H54 (cell line): ENCODE data around the gene METRN.
A peak's percentile ranks its signal among the peaks of the same experiment; 100 is the strongest.

ENCODE experiments used
- DNase-seq: peaks from one replicate; pipeline ENCODE4 v3.0.0; 2011; ENCODE audit warnings: low spot score, mixed read lengths; ENCODE audit not compliant: insufficient read length
- FAIRE-seq: peaks from 3 replicates; lab custom pipeline; 2011; peaks lifted over from hg19 to GRCh38; lab: Jason Lieb, UNC
- POLR2A ChIP-seq: IDR thresholded peaks from 2 replicates; pipeline ENCODE4 v1.6.1; 2011; ENCODE audit warnings: low read depth, mild to moderate bottlenecking, low read length

The METRN gene

DNA sequence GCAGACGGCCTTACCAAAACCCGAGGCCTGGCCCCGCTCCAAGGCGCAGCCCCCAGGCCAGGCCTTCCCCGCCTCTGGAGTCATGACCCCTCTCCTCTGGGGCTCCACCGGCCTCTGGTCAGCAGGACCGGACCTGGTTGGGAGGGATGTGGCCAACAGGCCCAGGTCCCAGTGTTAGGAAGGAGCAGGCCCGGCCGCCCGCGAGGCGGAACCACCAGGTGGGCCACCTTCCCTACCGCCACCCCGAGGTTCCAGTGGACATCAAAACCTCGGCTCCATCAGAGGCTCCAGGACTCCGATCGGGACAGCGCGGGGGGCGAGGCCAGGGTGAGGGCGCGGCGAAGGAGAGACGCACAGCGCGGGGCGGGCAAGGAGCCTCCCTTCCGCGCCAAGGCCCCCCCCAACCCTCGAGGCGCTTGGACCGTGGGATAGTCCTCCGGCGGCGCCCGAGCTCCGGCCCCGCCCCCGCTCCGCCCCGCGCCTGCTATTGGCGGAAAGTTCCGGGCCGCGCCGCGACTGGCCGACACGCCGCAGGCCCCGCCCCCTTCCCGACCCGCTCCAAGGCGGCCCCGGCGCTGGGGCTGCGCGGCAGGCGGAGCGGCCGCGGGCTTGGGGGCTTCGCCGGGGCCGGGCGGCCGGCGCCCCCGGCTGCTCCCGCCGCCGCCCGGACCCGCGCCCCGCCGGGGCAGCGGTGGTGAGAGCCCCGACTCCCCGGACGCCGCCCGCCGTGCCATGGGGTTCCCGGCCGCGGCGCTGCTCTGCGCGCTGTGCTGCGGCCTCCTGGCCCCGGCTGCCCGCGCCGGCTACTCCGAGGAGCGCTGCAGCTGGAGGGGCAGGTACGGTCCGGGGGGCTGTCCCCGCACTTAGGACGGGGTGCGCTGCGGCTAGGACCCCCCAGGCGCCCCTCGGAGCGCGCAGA, at the start of gene METRN:
METRN (plus strand) TSS at position 561 of the 919 bp plus-strand sequence; CDS start at position 733, 172 bp downstream.
- DNase-seq (peak; percentile 93), FAIRE-seq (no peak)
- TF ChIP-seq POLR2A: 0 out of 2 replicates have a peak, but pooled peaks have one; percentile 16

GRCh38 chr16:666572-666971, 48.3 kb upstream of the METRN start:
- FAIRE-seq (no peak), DNase-seq (no peak)
- TF ChIP-seq POLR2A: no peak

GRCh38 chr16:667113-667779, 47.7 kb upstream of the METRN start:
- DNase-seq: no peak
- no peak for TF ChIP-seq POLR2A
- FAIRE-seq: no peak

GRCh38 chr16:667780-668518, 47.0 kb upstream of the METRN start, which contains the start of gene RHOT2:
TSS of gene RHOT2 (plus strand) at chr16:668132. CDS start at chr16:668200, 68 bp downstream.
- DNase-seq: peak; percentile 95
- FAIRE-seq: no peak
- TF ChIP-seq POLR2A: peak; percentile 81

DNA sequence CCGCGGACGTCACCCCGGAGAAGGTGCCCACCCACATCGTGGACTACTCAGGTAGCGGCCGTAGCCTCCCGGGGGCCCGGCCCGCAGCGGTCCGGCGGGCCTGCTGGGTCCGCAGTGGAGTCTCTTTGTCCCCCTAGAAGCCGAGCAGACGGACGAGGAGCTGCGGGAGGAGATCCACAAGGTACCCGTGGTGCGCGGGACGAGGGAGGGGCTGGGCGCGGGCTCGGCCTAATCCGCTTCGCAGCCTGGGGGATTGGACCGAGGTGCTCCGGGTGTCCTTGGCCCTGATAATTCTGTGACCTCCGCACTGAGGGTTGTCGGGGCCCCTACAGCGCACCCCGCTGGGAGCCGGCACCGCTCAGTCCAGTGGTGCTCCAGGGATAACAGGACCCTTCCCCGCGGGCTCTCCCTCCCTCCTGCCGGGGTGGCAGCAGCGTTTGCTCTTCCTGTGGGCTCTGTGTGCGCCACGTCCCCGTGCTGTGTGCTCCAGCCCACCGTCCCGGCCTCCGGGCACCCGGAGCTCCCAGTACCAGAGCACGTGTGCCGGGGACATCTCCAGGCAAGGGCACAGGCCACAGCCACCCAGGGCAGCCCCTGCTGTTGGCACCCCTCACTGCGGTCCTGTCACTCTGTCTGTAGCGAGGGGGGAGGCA, 46.3 kb upstream of the METRN start:
- no peak for TF ChIP-seq POLR2A
- DNase-seq: no peak
- no peak for FAIRE-seq

DNA sequence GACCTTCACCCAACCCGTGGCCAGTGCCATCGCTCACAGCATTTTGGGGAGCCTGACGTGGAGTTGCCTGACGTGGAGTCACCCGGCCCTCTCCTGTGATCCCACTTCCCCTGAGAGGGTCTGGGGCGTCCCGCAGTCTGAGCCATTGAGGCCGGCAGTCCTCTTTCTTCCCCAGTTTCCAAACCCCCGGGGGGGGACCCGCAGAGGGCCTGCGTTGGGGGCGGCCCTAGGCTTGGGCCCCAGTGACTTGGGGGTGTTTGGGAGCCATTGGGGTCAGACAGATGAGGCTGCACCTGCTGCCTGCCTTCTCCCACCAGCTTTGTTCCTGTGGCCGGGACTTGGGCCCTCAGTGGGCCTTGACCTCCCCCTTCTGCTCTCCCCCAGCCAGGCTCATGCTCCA, 45.3 kb upstream of the METRN start:
- DNase-seq (no peak), FAIRE-seq (no peak)
- no peak for TF ChIP-seq POLR2A

DNA sequence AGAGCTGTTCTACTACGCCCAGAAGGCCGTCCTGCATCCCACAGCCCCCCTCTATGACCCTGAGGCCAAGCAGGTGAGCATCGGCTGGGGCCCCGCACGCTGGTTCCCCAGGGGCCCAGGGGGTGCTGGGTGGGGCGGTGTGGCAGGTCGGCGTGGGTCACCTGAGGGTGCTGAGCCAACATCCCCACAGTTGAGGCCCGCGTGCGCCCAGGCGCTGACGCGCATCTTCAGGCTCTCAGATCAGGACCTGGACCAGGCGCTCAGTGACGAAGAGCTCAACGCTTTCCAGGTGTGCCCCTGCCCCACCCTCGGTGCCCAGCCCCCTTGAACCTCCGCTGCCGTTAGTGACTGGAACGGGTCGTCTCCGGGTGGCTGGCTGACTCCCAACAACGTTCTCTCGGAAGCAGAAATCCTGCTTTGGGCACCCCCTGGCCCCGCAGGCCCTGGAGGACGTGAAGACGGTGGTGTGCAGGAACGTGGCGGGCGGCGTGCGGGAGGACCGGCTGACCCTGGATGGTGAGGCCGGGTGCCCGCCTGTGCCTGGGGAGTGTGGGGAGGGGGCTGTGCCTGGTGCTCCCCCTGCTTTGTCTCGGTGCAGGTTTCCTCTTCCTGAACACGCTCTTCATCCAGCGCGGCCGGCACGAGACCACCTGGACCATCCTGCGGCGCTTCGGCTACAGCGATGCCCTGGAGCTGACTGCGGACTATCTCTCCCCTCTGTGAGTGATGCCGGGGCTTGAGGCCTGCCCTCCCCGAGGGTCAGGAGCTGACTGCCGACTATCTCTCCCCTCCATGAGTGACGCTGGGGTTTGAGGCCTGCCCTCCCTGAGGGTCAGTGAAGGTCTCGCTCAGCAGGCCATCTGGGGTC, 44.2 kb upstream of the METRN start:
- no peak for TF ChIP-seq POLR2A
- FAIRE-seq: no peak
- no peak for DNase-seq

- no peak for DNase-seq
- no peak for FAIRE-seq
- no peak for TF ChIP-seq POLR2A
Measured at GRCh38 chr16:671353-672131, 43.4 kb upstream of the METRN start.

GRCh38 chr16:672371-672770, 42.5 kb upstream of the METRN start:
- FAIRE-seq: no peak
- TF ChIP-seq POLR2A: no peak
- DNase-seq: no peak

DNA sequence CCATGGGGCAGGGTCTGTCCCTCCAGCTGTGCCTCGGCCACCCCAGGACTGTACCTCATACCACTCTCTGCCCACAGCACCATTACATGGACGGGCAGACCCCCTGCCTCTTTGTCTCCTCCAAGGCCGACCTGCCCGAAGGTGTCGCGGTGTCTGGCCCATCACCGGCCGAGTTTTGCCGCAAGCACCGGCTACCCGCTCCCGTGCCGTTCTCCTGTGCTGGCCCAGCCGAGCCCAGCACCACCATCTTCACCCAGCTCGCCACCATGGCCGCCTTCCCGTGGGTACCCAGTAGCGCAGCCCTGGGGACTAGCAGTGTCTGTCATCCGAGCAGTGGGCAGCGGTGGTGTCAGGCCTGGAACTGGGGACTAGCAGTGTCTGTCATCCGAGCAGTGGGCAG, 42.1 kb upstream of the METRN start:
- no peak for FAIRE-seq
- no peak for DNase-seq
- TF ChIP-seq POLR2A: no peak

DNA sequence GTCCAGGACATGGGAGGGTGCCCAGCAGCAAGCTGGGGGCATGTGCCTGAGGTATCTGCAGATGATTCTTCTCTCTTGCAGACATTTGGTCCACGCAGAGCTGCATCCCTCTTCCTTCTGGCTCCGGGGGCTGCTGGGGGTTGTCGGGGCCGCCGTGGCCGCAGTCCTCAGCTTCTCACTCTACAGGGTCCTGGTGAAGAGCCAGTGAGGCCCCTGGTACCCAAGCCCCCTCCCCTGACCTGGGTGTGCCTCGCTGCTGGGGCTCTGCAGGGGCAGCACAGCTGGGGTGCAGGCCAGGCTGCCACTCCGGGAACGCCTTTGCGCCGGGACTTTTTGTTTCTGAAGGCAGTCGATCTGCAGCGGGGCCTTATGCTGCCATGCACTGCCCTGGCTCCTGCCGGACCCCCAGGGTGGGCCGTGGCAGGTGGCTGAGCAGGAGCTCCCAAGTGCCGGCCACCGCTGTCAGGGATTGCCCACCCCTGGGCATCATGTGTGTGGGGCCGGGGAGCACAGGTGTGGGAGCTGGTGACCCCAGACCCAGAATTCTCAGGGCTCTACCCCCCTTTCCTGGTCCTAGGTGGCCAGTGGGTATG, 41.4 kb upstream of the METRN start:
- DNase-seq (no peak), FAIRE-seq (no peak)
- no peak for TF ChIP-seq POLR2A
